ENCODE data around the gene WDR59.

DNA sequence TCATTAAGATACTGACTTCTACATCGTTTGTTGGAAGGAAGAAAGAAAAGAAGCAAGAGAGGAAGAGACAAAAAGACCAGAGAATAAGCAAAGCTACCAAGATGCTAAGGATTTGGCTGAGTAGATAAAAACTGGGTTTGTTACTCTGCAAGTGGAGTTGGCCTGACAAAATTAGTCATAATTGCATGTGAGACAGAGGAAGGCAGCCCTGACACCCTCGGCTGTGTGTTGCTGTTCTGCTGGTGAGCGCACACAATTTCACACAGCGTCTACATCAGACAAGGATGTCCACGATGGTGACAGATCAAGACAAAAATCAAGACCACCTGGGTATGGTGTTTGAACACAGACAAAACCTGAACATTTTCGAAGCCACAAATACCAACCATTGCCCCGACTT, 134.9 kb downstream of the WDR59 start:
- TF ChIP-seq POLR2A (IDR thresholded peaks at IDR 0.05): no peak
- TF ChIP-seq, protein P1, sequence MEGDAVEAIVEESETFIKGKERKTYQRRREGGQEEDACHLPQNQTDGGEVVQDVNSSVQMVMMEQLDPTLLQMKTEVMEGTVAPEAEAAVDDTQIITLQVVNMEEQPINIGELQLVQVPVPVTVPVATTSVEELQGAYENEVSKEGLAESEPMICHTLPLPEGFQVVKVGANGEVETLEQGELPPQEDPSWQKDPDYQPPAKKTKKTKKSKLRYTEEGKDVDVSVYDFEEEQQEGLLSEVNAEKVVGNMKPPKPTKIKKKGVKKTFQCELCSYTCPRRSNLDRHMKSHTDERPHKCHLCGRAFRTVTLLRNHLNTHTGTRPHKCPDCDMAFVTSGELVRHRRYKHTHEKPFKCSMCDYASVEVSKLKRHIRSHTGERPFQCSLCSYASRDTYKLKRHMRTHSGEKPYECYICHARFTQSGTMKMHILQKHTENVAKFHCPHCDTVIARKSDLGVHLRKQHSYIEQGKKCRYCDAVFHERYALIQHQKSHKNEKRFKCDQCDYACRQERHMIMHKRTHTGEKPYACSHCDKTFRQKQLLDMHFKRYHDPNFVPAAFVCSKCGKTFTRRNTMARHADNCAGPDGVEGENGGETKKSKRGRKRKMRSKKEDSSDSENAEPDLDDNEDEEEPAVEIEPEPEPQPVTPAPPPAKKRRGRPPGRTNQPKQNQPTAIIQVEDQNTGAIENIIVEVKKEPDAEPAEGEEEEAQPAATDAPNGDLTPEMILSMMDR (IDR thresholded peaks at IDR 0.05): no peak
